Activated naive CD8-positive, alpha-beta T cell treated with anti-CD3 and anti-CD28 coated beads, Interleukin-2, amount 10 ng/mL, durations not matched to agents 7 days and 5 days (primary cell): ENCODE measurements around the gene TDRD10. TPM values are rescaled to one million over a fixed set of nuclear protein-coding genes. Genes with fewer than 3 reads are reported as not detected.
A peak's percentile ranks its signal among the peaks of the same experiment; 100 is the strongest.

ENCODE experiments used
- ATAC-seq: fragments of 150-1000 bp; cut with Tn5 transposase; one replicate; pipeline ENCODE4 v1.10.0; 2021; ENCODE audit warnings: low read depth, moderate library complexity
- POLR2A ChIA-PET: fragments of 350-600 bp; sonication (Branson Sonifier 250); formaldehyde crosslinking; loops from one replicate; lab custom pipeline; 2021; ENCODE audit warnings: antibody characterized with exemption; lab: Charles Lee
- DNase-seq: peaks from one replicate; pipeline ENCODE4 v3.0.0; 2021
- H3K27ac Mint-ChIP-seq: one replicate; pipeline ENCODE4 v1.8.0; 2022; ENCODE audit warnings: mild to moderate bottlenecking, mixed read lengths
- H3K27me3 Mint-ChIP-seq: one replicate; pipeline ENCODE4 v1.8.0; 2022; ENCODE audit warnings: mild to moderate bottlenecking, moderate library complexity, mixed read lengths
- H3K36me3 Mint-ChIP-seq: one replicate; pipeline ENCODE4 v1.8.0; 2021; ENCODE audit warnings: mild to moderate bottlenecking, mixed read lengths
- H3K4me1 Mint-ChIP-seq: one replicate; pipeline ENCODE4 v1.8.0; 2021; ENCODE audit warnings: mixed read lengths
- H3K4me3 Mint-ChIP-seq: one replicate; pipeline ENCODE4 v1.8.0; 2022; ENCODE audit warnings: mild to moderate bottlenecking, moderate library complexity, mixed read lengths
- H3K9me3 Mint-ChIP-seq: one replicate; pipeline ENCODE4 v1.8.0; 2021; ENCODE audit warnings: mixed read lengths
- total RNA-seq, 2 experiments: library from RNA; stranded (reverse); gene quantifications; one replicate each; pipeline ENCODE4 v1.2.3, GENCODE V29; 2021

The TDRD10 gene, protein sequence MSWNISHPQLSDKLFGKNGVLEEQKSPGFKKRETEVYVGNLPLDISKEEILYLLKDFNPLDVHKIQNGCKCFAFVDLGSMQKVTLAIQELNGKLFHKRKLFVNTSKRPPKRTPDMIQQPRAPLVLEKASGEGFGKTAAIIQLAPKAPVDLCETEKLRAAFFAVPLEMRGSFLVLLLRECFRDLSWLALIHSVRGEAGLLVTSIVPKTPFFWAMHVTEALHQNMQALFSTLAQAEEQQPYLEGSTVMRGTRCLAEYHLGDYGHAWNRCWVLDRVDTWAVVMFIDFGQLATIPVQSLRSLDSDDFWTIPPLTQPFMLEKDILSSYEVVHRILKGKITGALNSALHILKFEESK
- not detected for total RNA-seq

DNA sequence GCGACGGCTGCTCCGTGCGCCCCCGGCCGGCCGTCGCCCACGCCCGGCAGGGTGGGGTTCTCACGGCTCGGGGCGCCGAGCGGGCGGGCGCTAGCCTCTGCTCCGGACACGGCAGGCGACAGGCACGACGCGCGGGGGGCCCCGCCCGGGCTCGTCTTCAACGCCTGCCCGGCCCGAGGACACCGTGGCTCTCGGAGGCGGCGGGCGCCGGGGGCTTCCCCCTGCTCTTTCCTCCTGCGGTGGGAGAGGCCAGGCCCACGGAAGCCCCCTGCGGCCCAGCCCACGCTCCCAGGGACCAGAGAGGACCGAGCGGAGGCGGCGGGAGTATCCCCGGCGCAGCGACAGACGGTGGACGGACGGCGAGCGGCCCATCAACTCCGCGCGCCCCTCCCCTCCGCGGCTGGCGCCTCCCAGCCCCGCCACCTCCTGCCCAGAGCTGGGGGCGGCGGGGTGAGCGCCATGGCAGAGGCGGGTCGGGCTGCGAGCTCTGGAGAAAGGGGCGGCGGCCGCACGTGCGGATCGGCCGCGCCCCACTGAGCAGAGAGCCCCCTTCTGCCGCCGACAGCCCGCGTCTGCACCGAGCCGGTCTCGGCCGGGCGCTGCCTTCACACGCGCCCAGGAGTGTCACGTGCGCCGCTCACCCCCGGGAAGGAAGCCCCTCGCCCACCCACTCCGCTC, at the start of gene TDRD10, which contains the start of gene SHE:
TDRD10 (plus strand) TSS at position 154 of the 678 bp plus-strand sequence. CDS start 4,685 bp downstream, outside the sequence.
SHE (minus strand) TSS at position 347 of the 678 bp plus-strand sequence. CDS start 386 bp downstream, outside the sequence.
- peaks cover 1% of the 10 kb centered on the region for H3K36me3 Mint-ChIP-seq
- H3K4me1 Mint-ChIP-seq: peaks cover 2% of the 10 kb centered on the region
- H3K4me3 Mint-ChIP-seq: peak within 1 kb of the TSS; percentile 28
- POLR2A ChIA-PET: no interaction called here
- H3K27ac Mint-ChIP-seq: no peak within 1 kb of the TSS
- DNase-seq (peak; percentile 45), ATAC-seq (peak; percentile 14)
- peaks cover 65% of the 10 kb centered on the region for H3K27me3 Mint-ChIP-seq
- H3K9me3 Mint-ChIP-seq: peaks cover 1% of the 10 kb centered on the region

DNA sequence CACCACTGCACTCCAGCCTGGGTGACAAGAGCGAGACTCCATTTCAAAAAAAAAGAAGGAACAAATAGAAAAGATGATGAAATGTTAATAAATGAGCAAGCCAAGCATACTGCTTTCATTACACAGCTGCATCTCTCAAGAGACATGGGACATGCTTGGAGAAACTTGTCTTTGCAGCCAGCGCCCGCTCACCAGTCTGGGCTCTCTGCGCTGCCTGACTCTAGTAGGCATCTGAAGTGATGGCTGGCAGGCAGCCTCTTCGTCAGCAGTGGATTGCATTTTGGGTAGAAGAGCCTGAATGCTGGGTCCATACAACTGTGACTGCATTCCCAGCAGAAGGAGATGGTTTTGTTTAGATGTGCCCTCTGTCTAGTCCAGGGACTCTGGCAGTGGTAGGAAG, 48.9 kb upstream of the TDRD10 start:
- no peak for ATAC-seq
- no peak for DNase-seq
- H3K27me3 Mint-ChIP-seq: peaks cover 30% of the 10 kb centered on the region
- no peak overlapping the region for H3K27ac Mint-ChIP-seq
- POLR2A ChIA-PET: interaction anchor here (1.1 kb wide), 1 partner anchor 119 kb away, joined by 3 read pairs; no protein-coding TSS in a partner anchor
- peaks cover 11% of the 10 kb centered on the region for H3K4me1 Mint-ChIP-seq
- no peak overlapping the region for H3K4me3 Mint-ChIP-seq
- H3K9me3 Mint-ChIP-seq: no peaks in the 10 kb centered on the region
- H3K36me3 Mint-ChIP-seq: peaks cover 1% of the 10 kb centered on the region

DNA sequence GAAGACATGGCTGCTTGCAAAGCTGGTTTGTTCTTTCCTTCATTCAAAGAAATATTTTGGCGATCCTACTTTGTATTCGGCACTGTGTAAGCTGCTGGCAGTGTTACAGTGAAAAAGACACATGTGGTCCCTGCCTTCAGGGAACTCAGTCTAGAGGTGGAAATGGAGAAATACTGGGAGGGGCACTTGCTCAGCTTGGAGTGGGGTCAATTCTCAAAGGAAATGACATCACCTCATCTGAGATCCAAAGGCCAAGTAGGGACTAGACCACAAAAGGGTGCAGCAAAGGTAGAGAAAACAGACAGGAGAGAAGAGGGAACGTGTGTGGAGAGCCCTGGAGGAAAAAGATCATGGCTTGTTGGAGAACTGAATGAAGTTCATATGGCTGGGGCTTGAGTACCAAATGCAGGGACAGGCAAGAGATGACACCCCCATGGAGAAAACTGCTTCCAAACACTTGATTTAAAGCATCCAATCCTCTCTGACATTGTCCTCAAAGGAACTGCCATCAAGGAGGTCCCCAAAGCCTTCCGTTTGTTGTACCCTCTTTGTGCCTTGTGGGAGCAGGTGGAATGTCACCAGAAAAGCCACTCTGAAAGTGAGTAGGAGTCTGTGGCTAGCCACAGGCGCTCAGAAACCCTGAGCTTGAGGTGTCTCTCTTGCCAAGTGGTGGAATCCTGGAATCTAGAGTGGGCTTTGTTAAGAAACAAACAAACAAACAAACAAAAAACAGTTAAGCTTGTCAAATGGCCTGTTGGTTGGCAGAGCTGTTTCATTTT, 48.3 kb upstream of the TDRD10 start:
- Mint-ChIP-seq H3K27me3 (peaks cover 29% of the 10 kb centered on the region), H3K4me3 (no peak overlapping the region), H3K27ac (no peak overlapping the region), H3K4me1 (peaks cover 11% of the 10 kb centered on the region), H3K36me3 (peaks cover 1% of the 10 kb centered on the region), H3K9me3 (no peaks in the 10 kb centered on the region)
- POLR2A ChIA-PET: interaction anchor here (1.1 kb wide), 1 partner anchor 119 kb away, joined by 3 read pairs; no protein-coding TSS in a partner anchor
- DNase-seq: no peak
- no peak for ATAC-seq

DNA sequence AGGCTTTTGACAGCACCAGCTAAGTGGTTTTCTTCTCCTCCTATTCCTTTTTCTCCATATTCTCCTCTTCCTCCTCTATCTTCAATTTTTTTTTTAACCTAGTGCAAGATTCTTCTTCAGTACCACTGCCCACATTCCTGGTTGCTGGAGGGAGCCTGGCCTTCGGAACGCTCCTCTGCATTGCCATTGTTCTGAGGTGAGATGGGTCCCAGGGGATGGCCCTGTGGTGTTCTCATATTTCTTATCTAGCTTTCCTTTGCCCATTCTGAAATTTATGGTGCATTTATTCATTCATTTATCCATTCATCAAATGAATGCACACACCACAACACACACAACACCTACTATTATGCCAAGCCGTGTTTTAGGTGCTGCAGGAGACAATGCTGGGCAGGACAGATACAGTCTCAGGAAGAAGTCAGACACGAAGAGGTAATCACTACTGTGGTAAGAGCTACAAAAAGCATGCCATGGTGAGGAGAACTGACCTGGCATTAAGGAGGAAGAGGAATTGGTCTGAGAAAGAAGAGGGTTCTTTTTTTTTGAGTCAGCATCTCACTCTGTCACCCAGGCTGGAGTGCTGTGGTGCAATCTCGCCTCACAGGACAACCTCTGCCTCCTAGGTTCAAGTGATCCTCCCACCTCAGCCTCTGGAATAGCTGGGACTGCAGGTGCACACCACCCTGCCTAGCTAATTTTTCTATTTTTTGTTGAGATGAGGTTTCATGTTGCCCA, 47.5 kb upstream of the TDRD10 start:
- Mint-ChIP-seq H3K27ac (no peak overlapping the region), H3K4me1 (peaks cover 11% of the 10 kb centered on the region), H3K9me3 (no peaks in the 10 kb centered on the region), H3K4me3 (no peak overlapping the region), H3K36me3 (peaks cover 1% of the 10 kb centered on the region), H3K27me3 (peaks cover 29% of the 10 kb centered on the region)
- ATAC-seq: no peak
- POLR2A ChIA-PET: interaction anchor here (1.1 kb wide), 1 partner anchor 120 kb away, joined by 3 read pairs; no protein-coding TSS in a partner anchor
- DNase-seq: no peak

DNA sequence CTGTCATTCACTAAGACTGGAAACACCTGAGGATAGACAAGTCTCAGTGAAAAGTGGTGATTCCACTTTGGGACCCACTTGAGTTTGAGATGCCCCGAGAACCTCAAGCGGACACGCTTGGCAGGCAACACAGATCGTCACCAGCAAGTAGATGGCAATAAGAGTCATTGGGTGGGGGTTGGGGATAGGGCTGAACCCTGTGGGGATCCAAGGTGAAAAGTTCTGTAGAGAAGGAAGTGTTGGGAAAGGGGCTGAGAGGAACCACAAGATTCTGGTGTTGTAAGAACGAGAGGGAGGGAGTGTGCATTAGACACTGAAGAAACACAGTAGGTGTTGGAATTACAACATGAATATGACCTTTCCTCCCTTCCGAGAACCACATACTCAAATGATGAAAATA, 45.4 kb upstream of the TDRD10 start:
- DNase-seq (no peak), ATAC-seq (no peak)
- H3K4me1 Mint-ChIP-seq: peaks cover 15% of the 10 kb centered on the region
- H3K27me3 Mint-ChIP-seq: peaks cover 20% of the 10 kb centered on the region
- peaks cover 1% of the 10 kb centered on the region for H3K36me3 Mint-ChIP-seq
- POLR2A ChIA-PET: no interaction called here
- no peak overlapping the region for H3K4me3 Mint-ChIP-seq
- H3K9me3 Mint-ChIP-seq: no peaks in the 10 kb centered on the region
- H3K27ac Mint-ChIP-seq: no peak overlapping the region

DNA sequence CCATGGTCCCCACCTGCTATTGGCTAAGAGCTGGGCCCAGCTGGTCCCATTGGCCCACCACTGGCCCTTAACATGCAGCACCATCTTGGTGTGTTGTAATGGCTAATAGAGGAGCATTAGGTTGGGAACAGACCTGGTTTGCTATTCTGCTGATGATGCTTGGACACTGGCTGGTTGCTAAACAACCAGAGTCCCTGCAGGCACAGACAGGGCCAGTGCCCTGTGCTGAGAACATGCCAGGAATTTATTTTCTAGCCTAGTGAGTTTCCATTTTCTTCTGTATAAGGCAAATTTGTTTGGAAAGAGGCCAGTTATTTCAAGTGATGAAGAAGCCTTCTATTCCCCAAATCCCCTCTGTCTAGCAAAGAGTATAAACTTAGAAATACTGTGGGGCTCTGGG, 42.9 kb upstream of the TDRD10 start:
- H3K4me1 Mint-ChIP-seq: peaks cover 19% of the 10 kb centered on the region
- no peak overlapping the region for H3K4me3 Mint-ChIP-seq
- H3K9me3 Mint-ChIP-seq: no peaks in the 10 kb centered on the region
- no peak for ATAC-seq
- H3K27me3 Mint-ChIP-seq: peaks cover 5% of the 10 kb centered on the region
- H3K36me3 Mint-ChIP-seq: no peaks in the 10 kb centered on the region
- no peak for DNase-seq
- H3K27ac Mint-ChIP-seq: no peak overlapping the region
- POLR2A ChIA-PET: no interaction called here

DNA sequence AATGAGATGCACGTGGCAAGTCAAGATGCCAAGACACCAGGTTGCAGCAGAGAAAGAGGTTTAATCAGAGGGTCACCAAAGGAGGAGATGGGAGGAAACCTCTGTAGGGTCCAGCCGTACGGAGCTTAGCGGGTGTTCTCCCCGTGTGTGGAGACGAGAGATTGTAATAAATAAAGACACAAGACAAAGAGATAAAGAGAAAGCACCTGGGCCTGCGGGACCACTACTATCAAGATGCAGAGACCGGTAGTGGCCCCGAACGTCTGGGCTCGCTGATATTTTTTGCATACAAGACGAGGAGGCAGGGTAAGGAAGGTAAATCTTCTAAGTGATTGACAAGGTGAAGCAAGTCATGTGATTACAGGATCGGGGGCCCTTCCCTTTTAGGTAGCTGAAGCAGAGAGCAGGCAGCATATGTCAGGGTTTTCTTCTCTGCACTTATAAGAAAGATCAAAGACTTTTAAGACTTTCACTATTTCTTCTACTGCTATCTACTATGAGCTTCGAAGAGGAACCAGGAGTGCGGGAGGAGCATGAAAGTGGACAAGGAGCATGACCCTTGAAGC, 41.2 kb upstream of the TDRD10 start:
- H3K4me3 Mint-ChIP-seq: no peak overlapping the region
- POLR2A ChIA-PET: no interaction called here
- DNase-seq (no peak), ATAC-seq (no peak)
- no peaks in the 10 kb centered on the region for H3K9me3 Mint-ChIP-seq
- peaks cover 18% of the 10 kb centered on the region for H3K4me1 Mint-ChIP-seq
- peaks cover 4% of the 10 kb centered on the region for H3K27me3 Mint-ChIP-seq
- no peak overlapping the region for H3K27ac Mint-ChIP-seq
- no peaks in the 10 kb centered on the region for H3K36me3 Mint-ChIP-seq

DNA sequence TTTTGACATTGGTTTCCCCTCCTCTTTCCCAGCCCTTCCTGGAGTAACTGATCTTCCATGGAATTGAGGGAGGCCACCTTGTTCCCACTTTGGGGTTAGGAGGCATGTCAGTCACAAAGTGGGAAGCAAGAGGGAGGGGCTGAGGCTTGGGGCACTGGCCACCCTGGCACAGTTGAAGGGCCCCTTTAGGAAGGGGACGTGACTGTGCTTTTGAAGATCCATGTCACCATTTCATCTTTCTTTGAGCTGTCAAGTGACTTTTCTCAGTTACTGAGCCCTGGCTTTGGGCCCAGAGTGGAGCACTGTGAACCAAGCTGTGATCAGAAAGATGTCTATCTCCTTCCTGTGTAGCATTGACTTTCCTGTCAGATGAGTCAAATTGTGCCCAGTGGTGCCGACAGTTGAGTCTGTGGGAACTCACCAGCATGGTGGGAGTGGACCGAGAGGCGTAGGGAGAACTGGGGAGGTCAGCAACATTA, 38.5 kb upstream of the TDRD10 start:
- Mint-ChIP-seq H3K27me3 (peaks cover 4% of the 10 kb centered on the region), H3K4me3 (peak overlapping the region; percentile 63), H3K27ac (peak overlapping the region; percentile 50), H3K9me3 (no peaks in the 10 kb centered on the region), H3K36me3 (no peaks in the 10 kb centered on the region), H3K4me1 (peaks cover 21% of the 10 kb centered on the region)
- ATAC-seq (peak; percentile 94), DNase-seq (peak; percentile 44)
- POLR2A ChIA-PET: interaction anchor here (0.7 kb wide), 1 partner anchor 24 kb away, joined by 3 read pairs; no protein-coding TSS in a partner anchor

DNA sequence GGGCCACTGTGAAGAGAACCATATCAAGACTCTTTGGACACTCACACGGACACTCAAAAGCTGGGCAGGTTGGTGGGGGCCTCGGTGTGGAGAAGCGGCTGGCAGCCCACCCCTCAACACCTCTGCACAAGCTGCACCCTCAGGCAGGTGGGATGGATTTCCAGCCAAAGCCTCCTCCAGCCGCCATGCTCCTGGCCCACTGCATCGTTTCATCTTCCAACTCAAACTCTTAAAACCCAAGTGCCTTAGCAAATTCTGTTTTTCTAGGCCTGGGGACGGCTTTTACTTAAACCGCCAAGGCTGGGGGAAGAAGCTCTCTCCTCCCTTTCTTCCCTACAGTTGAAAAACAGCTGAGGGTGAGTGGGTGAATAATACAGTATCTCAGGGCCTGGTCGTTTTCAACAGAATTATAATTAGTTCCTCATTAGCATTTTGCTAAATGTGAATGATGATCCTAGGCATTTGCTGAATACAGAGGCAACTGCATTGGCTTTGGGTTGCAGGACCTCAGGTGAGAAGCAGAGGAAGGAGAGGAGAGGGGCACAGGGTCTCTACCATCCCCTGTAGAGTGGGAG, 36.3 kb upstream of the TDRD10 start:
- H3K4me3 Mint-ChIP-seq: no peak overlapping the region
- H3K27me3 Mint-ChIP-seq: peaks cover 4% of the 10 kb centered on the region
- POLR2A ChIA-PET: no interaction called here
- H3K9me3 Mint-ChIP-seq: no peaks in the 10 kb centered on the region
- ATAC-seq (no peak), DNase-seq (no peak)
- no peaks in the 10 kb centered on the region for H3K36me3 Mint-ChIP-seq
- peaks cover 19% of the 10 kb centered on the region for H3K4me1 Mint-ChIP-seq
- no peak overlapping the region for H3K27ac Mint-ChIP-seq

DNA sequence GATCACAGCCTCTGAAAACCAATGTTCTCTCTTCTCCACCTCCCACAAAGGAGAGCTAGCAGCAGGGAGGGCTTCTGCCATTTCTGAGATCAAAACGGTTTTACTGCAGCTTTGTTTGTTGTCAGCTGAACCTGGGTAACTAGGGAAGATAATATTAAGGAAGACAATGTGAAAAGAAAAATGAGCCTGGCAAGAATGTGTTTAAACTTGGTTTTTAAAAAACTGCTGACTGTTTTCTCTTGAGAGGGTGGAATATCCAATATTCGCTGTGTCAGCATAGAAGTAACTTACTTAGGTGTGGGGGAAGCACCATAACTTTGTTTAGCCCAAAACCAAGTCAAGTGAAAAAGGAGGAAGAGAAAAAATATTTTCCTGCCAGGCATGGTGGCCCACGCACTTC, 35.8 kb upstream of the TDRD10 start:
- ATAC-seq (no peak), DNase-seq (no peak)
- Mint-ChIP-seq H3K4me1 (peaks cover 17% of the 10 kb centered on the region), H3K9me3 (no peaks in the 10 kb centered on the region), H3K27ac (no peak overlapping the region), H3K4me3 (no peak overlapping the region), H3K27me3 (peaks cover 7% of the 10 kb centered on the region), H3K36me3 (no peaks in the 10 kb centered on the region)
- POLR2A ChIA-PET: no interaction called here

DNA sequence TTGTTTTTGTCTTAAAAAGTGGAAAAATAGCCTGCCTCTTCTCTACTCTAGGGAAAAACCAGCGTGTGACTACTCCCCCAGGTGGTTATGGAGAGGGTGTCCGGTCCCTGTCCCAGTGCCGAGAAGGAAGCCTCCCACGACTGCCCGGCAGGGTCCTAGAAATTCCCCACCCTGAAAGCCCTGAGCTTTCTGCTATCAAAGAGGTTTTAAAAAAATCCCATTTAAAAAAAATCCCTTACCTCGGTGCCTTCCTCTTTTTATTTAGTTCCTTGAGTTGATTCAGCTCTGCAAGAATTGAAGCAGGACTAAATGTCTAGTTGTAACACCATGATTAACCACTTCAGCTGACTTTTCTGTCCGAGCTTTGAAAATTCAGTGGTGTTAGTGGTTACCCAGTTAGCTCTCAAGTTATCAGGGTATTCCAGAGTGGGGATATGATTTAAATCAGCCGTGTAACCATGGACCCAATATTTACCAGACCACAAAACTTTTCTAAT, 35.0 kb upstream of the TDRD10 start:
- Mint-ChIP-seq H3K4me1 (peaks cover 17% of the 10 kb centered on the region), H3K27ac (no peak overlapping the region), H3K9me3 (no peaks in the 10 kb centered on the region), H3K4me3 (no peak overlapping the region), H3K27me3 (peaks cover 8% of the 10 kb centered on the region), H3K36me3 (no peaks in the 10 kb centered on the region)
- DNase-seq (no peak), ATAC-seq (no peak)
- POLR2A ChIA-PET: no interaction called here
